HepG2 (cell line): ENCODE measurements around the gene ENO3. TPM values are rescaled to one million over a fixed set of nuclear protein-coding genes. Genes with fewer than 3 reads are reported as not detected.

Source experiments
- ATF5 ChIP-seq: sonication (generic); formaldehyde crosslinking; IDR thresholded peaks from 2 replicates; pipeline ENCODE4 v1.4.0; 2020; ENCODE audit warnings: mild to moderate bottlenecking, low read depth, missing genetic modification reagents
- CREB1 ChIP-seq, 2 experiments: fragments of 450-650 bp in 1 of 2; IDR thresholded peaks; 2 replicates each; pipeline ENCODE4 v1.6.1; 2016 to 2017; ENCODE audit warnings: control low read depth in 1 of 2, mild to moderate bottlenecking in 1 of 2, missing compliant biosample characterization in 1 of 2, missing genetic modification characterization in 1 of 2
- FOXK1 ChIP-seq: sonication (generic); formaldehyde crosslinking; IDR thresholded peaks from 2 replicates; pipeline ENCODE4 v1.4.0; 2020; ENCODE audit warnings: low read depth, missing genetic modification reagents, borderline replicate concordance
- GATAD1 ChIP-seq: IDR thresholded peaks from 2 replicates; pipeline ENCODE4 v1.6.1; 2016; ENCODE audit warnings: missing genetic modification reagents, missing compliant biosample characterization
- NFATC3 ChIP-seq: sonication (generic); formaldehyde crosslinking; IDR thresholded peaks from 2 replicates; pipeline ENCODE4 v1.5.1; 2020; ENCODE audit warnings: mild to moderate bottlenecking, missing genetic modification reagents
- NFE2L1 ChIP-seq: sonication (generic); formaldehyde crosslinking; IDR thresholded peaks from 2 replicates; pipeline ENCODE4 v1.4.0; 2020; ENCODE audit warnings: missing genetic modification reagents, mild to moderate bottlenecking, borderline replicate concordance
- SALL1 ChIP-seq: sonication (generic); formaldehyde crosslinking; IDR thresholded peaks from 2 replicates; pipeline ENCODE4 v1.8.0; 2022; ENCODE audit warnings: mild to moderate bottlenecking, missing genetic modification reagents
- XRCC5 ChIP-seq: fragments of 200-400 bp; formaldehyde crosslinking; optimal IDR thresholded peaks from 2 replicates; pipeline ENCODE3; 2017; ENCODE audit warnings: mild to moderate bottlenecking, low read length
- ZBTB25 ChIP-seq: IDR thresholded peaks from 2 replicates; pipeline ENCODE4 v1.6.1; 2018; ENCODE audit warnings: missing genetic modification reagents
- ZNF414 ChIP-seq: sonication (generic); formaldehyde crosslinking; IDR thresholded peaks from 2 replicates; pipeline ENCODE4 v1.5.0; 2020; ENCODE audit warnings: missing genetic modification reagents
- ZNF740 ChIP-seq: sonication (generic); formaldehyde crosslinking; IDR thresholded peaks from 2 replicates; pipeline ENCODE4 v1.4.0; 2020; ENCODE audit warnings: missing genetic modification reagents
- polyA plus RNA-seq, 8 experiments: library from polyadenylated mRNA; depleted of rRNA in 3 of 8; stranded (reverse) in 7 of 8; unstranded in 1 of 8; fragments of >200 nt; fragmentation: Illumina TruSeq in 4 of 8; extraction: Trizol in 4 of 8; gene quantifications; 2 replicates each; pipeline versions ENCODE4 v1.2.1 to v1.2.3, GENCODE V29; 2011 to 2016; ENCODE audit warnings: low read depth in 4 of 8, missing spikeins in 1 of 8, mixed read lengths in 1 of 8; ENCODE audit not compliant: insufficient read depth in 1 of 8
- total RNA-seq, 5 experiments: library from RNA; depleted of rRNA; stranded (reverse); fragments of >200 nt; fragmentation: Illumina TruSeq; extraction: Trizol; gene quantifications; 2 replicates each; pipeline ENCODE4 v1.2.3, GENCODE V29; 2016; ENCODE audit warnings: low read depth in 1 of 5
- TF ChIP-seq, protein P1 (sequence below): IDR thresholded peaks from 2 replicates; pipeline ENCODE4 v1.6.1; 2012; ENCODE audit warnings: low read depth, low read length, improper control_type of control experiment
- TF ChIP-seq, protein P2 (sequence below): sonication (generic); formaldehyde crosslinking; IDR thresholded peaks from 2 replicates; pipeline ENCODE4 v1.5.0; 2020; ENCODE audit warnings: mild to moderate bottlenecking, missing genetic modification reagents, borderline replicate concordance
- TF ChIP-seq, protein P3 (sequence below): sonication (generic); formaldehyde crosslinking; IDR thresholded peaks from 2 replicates; pipeline ENCODE4 v1.8.1; 2022; ENCODE audit warnings: mild to moderate bottlenecking, missing genetic modification reagents
- TF ChIP-seq, protein P4 (sequence below): sonication (generic); formaldehyde crosslinking; IDR thresholded peaks from 2 replicates; pipeline ENCODE4 v1.8.0; 2022; ENCODE audit warnings: mild to moderate bottlenecking, missing genetic modification reagents, borderline replicate concordance

Gene ENO3
- total and polyA plus RNA-seq, 2 of the 13 experiments (the other 11 are each of a cell fraction or from before 2014, with no cell fraction given), result 59.8 to 69.8 TPM

GRCh38 chr17:4986951-4987766 lies 36.2 kb downstream of the ENO3 start, which contains the start of gene CAMTA2 (continued):
- TF ChIP-seq, protein P1, sequence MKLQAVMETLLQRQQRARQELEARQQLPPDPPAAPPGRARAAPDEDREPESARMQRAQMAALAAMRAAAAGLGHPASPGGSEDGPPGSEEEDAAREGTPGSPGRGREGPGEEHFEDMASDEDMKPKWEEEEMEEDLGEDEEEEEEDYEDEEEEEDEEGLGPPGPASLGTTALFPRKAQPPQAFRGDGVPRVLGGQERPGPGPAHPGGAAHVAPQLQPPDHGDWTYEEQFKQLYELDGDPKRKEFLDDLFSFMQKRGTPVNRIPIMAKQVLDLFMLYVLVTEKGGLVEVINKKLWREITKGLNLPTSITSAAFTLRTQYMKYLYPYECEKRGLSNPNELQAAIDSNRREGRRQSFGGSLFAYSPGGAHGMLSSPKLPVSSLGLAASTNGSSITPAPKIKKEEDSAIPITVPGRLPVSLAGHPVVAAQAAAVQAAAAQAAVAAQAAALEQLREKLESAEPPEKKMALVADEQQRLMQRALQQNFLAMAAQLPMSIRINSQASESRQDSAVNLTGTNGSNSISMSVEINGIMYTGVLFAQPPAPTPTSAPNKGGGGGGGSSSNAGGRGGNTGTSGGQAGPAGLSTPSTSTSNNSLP, result no peak
- TF ChIP-seq ZNF414 (CRISPR knock-in tag) (peak; percentile 72), ZNF740 (CRISPR knock-in tag) (peak; percentile 95), XRCC5 (peak; percentile 82), ZBTB25 (peak; percentile 48; the same call in 1 of the 2 replicates), ATF5 (CRISPR knock-in tag) (no peak), SALL1 (peak; percentile 50; the same call in 1 of the 2 replicates), FOXK1 (CRISPR knock-in tag) (peak; percentile 72; the same call in 1 of the 2 replicates), NFATC3 (CRISPR knock-in tag) (no peak), CREB1 (IDR thresholded peaks at IDR 0.05) (peak; percentile 70), CREB1 (CRISPR knock-in tag; IDR thresholded peaks at IDR 0.05) (peak; percentile 79), NFE2L1 (no peak), GATAD1 (CRISPR knock-in tag) (peak; percentile 90)
- TF ChIP-seq, protein P2, sequence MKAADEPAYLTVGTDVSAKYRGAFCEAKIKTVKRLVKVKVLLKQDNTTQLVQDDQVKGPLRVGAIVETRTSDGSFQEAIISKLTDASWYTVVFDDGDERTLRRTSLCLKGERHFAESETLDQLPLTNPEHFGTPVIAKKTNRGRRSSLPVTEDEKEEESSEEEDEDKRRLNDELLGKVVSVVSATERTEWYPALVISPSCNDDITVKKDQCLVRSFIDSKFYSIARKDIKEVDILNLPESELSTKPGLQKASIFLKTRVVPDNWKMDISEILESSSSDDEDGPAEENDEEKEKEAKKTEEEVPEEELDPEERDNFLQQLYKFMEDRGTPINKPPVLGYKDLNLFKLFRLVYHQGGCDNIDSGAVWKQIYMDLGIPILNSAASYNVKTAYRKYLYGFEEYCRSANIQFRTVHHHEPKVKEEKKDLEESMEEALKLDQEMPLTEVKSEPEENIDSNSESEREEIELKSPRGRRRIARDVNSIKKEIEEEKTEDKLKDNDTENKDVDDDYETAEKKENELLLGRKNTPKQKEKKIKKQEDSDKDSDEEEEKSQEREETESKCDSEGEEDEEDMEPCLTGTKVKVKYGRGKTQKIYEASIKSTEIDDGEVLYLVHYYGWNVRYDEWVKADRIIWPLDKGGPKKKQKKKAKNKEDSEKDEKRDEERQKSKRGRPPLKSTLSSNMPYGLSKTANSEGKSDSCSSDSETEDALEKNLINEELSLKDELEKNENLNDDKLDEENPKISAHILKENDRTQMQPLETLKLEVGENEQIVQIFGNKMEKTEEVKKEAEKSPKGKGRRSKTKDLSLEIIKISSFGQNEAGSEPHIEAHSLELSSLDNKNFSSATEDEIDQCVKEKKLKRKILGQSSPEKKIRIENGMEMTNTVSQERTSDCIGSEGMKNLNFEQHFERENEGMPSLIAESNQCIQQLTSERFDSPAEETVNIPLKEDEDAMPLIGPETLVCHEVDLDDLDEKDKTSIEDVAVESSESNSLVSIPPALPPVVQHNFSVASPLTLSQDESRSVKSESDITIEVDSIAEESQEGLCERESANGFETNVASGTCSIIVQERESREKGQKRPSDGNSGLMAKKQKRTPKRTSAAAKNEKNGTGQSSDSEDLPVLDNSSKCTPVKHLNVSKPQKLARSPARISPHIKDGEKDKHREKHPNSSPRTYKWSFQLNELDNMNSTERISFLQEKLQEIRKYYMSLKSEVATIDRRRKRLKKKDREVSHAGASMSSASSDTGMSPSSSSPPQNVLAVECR (CRISPR knock-in tag), result peak; percentile 92
- TF ChIP-seq, protein P3, sequence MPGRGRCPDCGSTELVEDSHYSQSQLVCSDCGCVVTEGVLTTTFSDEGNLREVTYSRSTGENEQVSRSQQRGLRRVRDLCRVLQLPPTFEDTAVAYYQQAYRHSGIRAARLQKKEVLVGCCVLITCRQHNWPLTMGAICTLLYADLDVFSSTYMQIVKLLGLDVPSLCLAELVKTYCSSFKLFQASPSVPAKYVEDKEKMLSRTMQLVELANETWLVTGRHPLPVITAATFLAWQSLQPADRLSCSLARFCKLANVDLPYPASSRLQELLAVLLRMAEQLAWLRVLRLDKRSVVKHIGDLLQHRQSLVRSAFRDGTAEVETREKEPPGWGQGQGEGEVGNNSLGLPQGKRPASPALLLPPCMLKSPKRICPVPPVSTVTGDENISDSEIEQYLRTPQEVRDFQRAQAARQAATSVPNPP, result 0 out of 2 replicates have a peak, but pooled peaks have one; percentile 22
- TF ChIP-seq, protein P4, sequence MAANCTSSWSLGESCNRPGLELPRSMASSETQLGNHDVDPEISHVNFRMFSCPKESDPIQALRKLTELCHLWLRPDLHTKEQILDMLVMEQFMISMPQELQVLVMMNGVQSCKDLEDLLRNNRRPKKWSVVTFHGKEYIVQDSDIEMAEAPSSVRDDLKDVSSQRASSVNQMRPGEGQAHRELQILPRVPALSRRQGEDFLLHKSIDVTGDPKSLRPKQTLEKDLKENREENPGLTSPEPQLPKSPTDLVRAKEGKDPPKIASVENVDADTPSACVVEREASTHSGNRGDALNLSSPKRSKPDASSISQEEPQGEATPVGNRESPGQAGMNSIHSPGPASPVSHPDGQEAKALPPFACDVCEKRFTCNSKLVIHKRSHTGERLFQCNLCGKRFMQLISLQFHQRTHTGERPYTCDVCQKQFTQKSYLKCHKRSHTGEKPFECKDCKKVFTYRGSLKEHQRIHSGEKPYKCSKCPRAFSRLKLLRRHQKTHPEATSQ (CRISPR knock-in tag), result peak; percentile 63; the same call in 1 of the 2 replicates
